ENCODE results near the gene MAP7.

- no peak for TF ChIP-seq CTCF (conservative IDR thresholded peaks at IDR 0.05; ENCODE audit: low read length)
- TF ChIP-seq EZH2phosphoT487 (IDR thresholded peaks at IDR 0.05; ENCODE audit: borderline replicate concordance, low read depth, low read length): no peak
These were observed 148.5 kb downstream of the MAP7 start for GRCh38 chr6:136401749-136402148.
